ENCODE measurements around the gene AGAP1. TPM values are rescaled to one million over a fixed set of nuclear protein-coding genes. Genes with fewer than 3 reads are reported as not detected.

Gene AGAP1
- total RNA-seq, 1 experiment from 2014 or later = 25.8 TPM

DNA sequence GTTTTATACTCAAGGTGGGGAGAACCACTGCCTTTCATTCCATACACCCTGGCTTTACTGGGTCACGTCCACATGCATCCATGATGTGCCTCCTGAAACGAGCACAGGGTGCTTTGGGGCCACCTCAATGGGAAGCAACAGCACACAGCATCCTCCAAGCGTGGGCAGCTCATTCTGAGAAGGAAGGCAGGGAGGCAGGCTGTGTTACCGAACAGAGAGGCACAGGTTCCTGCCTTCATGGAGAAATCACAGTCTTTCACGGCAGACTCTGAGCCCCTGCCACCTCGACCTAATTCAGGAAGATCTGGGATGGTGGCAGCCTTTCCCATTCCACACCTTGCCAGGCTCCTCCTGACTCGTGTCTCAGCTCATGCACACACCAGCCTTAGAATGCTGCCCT lies 544.3 kb downstream of the AGAP1 start:
- H3K4me1 ChIP-seq (ENCODE audit: insufficient read depth, low read length) = no peaks in the 10 kb centered on the region
- H3K27ac ChIP-seq (ENCODE audit: insufficient read length, low read depth, low read length) = no peak overlapping the region
- no peak overlapping the region for H3K4me2 ChIP-seq (ENCODE audit: insufficient read depth, insufficient read length, low read length)
- H3K27me3 ChIP-seq (ENCODE audit: insufficient read depth, low read length) = no peaks in the 10 kb centered on the region
- no peak overlapping the region for H4K5ac ChIP-seq (ENCODE audit: insufficient read length, low read depth, low read length)
- Mint-ChIP-seq H3K4me3 (no peak overlapping the region), H3K27me3 (ENCODE audit: low read depth) (no peaks in the 10 kb centered on the region), H3K4me1 (peaks cover 17 to 20% of the 10 kb centered on the region in 2 experiments), H3K27ac (no peak overlapping the region), H3K9me3 (no peaks in the 10 kb centered on the region), H3K36me3 (ENCODE audit: insufficient read depth in 1 of 3, low read depth in 3 of 3) (peaks cover 0 to 3% (median 2%) of the 10 kb centered on the region in 3 experiments; a peak in 2 of 7 replicates)
- H3K23ac ChIP-seq (ENCODE audit: insufficient read length, low read depth, low read length) = no peak overlapping the region
- no peak overlapping the region for H2AK5ac ChIP-seq (ENCODE audit: insufficient read length, low read length)
- H4K91ac ChIP-seq (ENCODE audit: insufficient read length, low read depth, low read length) = no peak overlapping the region
- H2BK120ac ChIP-seq (ENCODE audit: low read depth, low read length, poor library complexity, severe bottlenecking) = no peak overlapping the region
- H3K9ac ChIP-seq (ENCODE audit: extremely low read depth, insufficient read length, low read length) = no peak overlapping the region
- no peaks in the 10 kb centered on the region for H3K79me2 ChIP-seq (ENCODE audit: insufficient read depth, low read length)
- no peak overlapping the region for H2BK12ac ChIP-seq (ENCODE audit: insufficient read length, low read depth, low read length)
- H4K8ac ChIP-seq (replicated peaks; ENCODE audit: insufficient read length, low read depth, low read length) = no peak overlapping the region
- no peak for TF ChIP-seq CTCF (conservative IDR thresholded peaks at IDR 0.05)
- H4K20me1 ChIP-seq (ENCODE audit: control insufficient read depth, insufficient read depth, insufficient read length) = peaks cover 2% of the 10 kb centered on the region
- no peak overlapping the region for H3K4ac ChIP-seq (ENCODE audit: low read depth, low read length)
- no peak overlapping the region for H3K14ac ChIP-seq (ENCODE audit: insufficient read depth, low read length)
- DNase-seq = no peak
- H2BK15ac ChIP-seq (ENCODE audit: low read depth, low read length) = no peak overlapping the region
- no peak overlapping the region for H2BK5ac ChIP-seq (ENCODE audit: insufficient read length, low read length)
- no CpG with 5 or more reads among the region's 7 CpGs for WGBS (ENCODE audit: extremely low coverage, insufficient read length, low lambda C conversion rate)
- H2AFZ ChIP-seq (ENCODE audit: low read length) = no peak overlapping the region
- H3K18ac ChIP-seq (ENCODE audit: insufficient read length, low read depth, low read length) = no peak overlapping the region
- H2BK20ac ChIP-seq (ENCODE audit: low read depth, low read length, poor library complexity, severe bottlenecking) = no peak overlapping the region
- no peak overlapping the region for H3K56ac ChIP-seq (ENCODE audit: insufficient read length, low read depth, low read length)
- H3T11ph ChIP-seq (ENCODE audit: low read length) = no peak overlapping the region
- no peaks in the 10 kb centered on the region for H3K79me1 ChIP-seq (ENCODE audit: insufficient read depth, low read depth, low read length, poor library complexity, severe bottlenecking)
- no peaks in the 10 kb centered on the region for H3K9me3 ChIP-seq (ENCODE audit: control insufficient read depth, low read depth, low read length)
- H3K23me2 ChIP-seq (ENCODE audit: insufficient read length, low read depth, low read length, poor library complexity, severe bottlenecking) = no peaks in the 10 kb centered on the region

All from H9 (cell line).